NT2/D1 (cell line): ENCODE results near the gene NPAS2.

ENCODE experiments used
- SUZ12 ChIP-seq: IDR thresholded peaks from 2 replicates; pipeline ENCODE4 v1.6.1; 2011; ENCODE audit not compliant: insufficient read length, insufficient read depth; ENCODE audit errors: extremely low read depth
- YY1 ChIP-seq: IDR thresholded peaks from 2 replicates; pipeline ENCODE4 v1.6.1; 2011; ENCODE audit not compliant: insufficient read length, insufficient read depth

DNA sequence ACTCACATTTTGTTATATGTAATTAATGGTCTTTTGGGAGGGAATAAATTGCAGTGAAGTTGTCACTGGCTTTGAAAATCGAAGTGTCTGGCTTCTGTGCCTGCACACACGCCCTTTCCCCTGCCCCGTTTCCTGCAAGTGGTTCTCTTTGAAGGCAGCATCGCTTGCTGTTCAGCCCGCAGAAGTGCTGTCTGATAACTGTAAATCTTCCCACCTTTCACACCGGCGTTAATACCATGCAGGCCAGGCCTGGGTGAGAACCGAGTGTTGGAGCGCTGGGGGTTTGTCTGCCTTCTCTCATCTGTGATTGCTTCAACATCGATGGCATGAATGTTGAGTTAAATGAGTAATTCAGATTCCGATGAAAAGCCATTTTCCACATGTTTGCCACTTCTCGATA lies 144.3 kb downstream of the NPAS2 start:
- no peak for TF ChIP-seq SUZ12
- no peak for TF ChIP-seq YY1
